Fibroblast of mammary gland (primary cell): ENCODE measurements around the gene PEX16.

ENCODE experiments used
- DNase-seq: peaks from one replicate; pipeline ENCODE4 v3.0.0-alpha.2; 2010; ENCODE audit warnings: low read depth
- H3K4me3 ChIP-seq: 2 replicates; pipeline ENCODE4 v1.5.1; 2011; ENCODE audit warnings: low read depth, mild to moderate bottlenecking, low read length, moderate library complexity; ENCODE audit not compliant: control insufficient read depth
- TF ChIP-seq, protein P1 (sequence below): conservative IDR thresholded peaks from 2 replicates; pipeline ENCODE4 v1.5.1; 2011; ENCODE audit warnings: low read depth, low read length, inconsistent platforms; ENCODE audit not compliant: control insufficient read depth, insufficient read depth

Gene PEX16

DNA sequence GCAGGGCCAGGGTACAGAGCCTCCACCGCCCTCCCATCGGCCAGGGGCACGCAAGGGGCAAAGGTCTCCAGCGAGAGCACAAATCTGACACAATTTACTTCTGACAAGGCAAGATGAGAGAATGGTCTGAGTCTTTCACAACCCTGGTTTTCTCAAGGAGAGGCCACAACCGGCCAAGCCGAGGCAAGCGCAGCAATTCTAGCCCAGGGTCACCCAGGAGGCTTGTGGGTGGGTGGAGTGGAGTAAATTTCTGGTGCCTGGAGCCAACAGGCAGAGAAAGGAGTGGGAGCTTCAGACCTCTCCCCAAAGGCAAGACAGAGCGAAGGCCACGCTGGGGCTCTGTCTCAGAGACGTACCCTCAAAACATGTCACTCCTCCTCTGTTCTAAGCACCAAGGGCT, 14.1 kb upstream of the PEX16 start:
- DNase-seq: no peak
- TF ChIP-seq, protein P1, sequence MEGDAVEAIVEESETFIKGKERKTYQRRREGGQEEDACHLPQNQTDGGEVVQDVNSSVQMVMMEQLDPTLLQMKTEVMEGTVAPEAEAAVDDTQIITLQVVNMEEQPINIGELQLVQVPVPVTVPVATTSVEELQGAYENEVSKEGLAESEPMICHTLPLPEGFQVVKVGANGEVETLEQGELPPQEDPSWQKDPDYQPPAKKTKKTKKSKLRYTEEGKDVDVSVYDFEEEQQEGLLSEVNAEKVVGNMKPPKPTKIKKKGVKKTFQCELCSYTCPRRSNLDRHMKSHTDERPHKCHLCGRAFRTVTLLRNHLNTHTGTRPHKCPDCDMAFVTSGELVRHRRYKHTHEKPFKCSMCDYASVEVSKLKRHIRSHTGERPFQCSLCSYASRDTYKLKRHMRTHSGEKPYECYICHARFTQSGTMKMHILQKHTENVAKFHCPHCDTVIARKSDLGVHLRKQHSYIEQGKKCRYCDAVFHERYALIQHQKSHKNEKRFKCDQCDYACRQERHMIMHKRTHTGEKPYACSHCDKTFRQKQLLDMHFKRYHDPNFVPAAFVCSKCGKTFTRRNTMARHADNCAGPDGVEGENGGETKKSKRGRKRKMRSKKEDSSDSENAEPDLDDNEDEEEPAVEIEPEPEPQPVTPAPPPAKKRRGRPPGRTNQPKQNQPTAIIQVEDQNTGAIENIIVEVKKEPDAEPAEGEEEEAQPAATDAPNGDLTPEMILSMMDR: no peak
- no peak overlapping the region for H3K4me3 ChIP-seq

DNA sequence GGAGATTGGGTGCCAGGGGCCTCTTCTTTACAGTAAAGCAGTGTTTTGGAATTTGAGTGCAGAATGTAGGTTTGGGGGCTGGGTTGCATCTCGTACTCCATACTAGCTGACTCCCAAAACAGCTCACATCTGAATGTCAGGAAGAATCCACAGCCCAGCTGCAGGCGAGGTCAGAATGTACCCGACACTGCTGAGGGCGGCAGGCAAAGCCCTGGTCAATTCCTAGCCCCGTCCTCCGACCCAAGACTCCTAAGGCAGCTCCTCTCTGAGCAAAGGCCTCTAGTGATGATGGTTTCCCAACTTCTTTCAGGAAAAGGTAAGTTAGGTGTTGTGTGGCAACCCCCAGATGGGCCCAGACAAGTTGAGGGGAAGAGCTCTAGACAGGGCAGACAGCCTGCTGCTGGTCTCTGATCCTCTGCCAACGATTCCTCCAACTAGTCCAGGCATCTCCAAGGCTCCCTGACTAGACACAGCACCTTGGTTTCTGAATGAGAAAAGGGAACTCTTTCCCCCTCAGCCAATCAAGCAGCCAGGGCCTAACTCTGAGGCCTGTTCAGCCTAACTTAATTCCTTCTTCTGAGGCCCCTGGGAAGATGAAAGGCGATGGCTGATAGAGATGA, 13.4 kb upstream of the PEX16 start:
- no peak overlapping the region for H3K4me3 ChIP-seq
- no peak for DNase-seq
- TF ChIP-seq, protein P1: no peak

DNA sequence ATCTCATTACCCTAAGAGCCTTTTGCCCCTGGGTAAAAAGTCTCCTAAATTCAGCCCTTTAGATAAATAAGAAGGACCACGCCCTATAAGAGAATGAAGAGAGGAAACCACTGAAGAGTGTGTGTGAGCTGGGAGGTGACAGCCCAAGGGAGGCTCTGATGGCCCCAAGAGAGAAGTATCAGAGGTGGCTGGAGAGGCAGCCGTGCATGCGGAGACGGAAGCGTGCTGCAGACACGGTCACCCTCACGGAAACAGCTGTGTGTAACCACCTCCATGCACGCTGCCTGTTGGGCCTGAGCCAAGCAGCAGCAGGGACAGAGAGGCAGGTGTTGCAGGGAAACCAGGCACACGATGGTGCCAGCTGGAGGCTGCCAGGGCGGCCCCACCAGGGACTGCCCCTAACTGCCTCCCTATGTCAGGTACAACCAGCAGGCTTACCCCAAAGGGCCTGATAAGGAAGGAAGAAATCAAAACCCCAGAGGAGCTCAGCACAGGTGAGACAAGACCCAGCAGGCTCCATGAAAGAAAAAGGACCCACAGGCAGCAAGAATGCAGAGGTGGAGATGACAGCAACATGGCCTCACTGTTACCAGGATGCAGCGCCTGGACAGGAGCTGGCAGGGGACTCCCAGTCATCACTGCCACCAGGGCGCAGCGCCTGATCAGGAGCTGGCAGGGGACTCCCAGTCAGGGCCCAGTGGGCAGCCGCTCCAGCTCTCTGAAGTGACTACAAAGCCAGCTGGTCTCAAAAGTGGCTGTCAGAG, 12.5 kb upstream of the PEX16 start:
- TF ChIP-seq, protein P1: no peak
- no peak overlapping the region for H3K4me3 ChIP-seq

DNA sequence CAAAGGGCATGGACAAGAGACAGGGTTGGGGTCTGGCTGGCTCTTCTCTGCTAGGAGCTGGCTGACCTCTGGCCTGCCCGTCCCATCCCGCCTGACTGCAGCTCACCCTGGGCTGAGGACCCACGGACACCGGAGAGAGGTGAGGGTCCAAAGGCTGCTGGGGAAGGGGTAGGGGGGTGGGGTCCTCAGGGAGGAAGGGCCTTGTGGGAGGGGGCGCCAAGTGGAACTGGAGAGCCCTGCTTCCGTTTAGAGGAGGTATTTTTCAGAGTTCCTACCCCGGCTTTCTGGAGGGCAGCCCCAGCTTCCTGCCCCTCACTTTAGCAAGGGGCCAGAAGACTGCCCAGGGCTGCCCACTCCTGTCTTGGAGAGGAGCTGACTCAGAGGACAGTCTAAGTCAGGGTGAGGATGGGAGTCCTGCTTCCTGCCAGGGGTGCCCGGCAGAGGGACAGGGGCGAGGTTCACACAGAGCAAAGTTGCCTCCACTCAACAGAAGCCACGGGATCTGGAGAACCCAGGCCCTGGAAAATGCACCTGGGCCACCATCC, 11.9 kb upstream of the PEX16 start:
- TF ChIP-seq, protein P1: no peak
- no peak overlapping the region for H3K4me3 ChIP-seq

More for the DNA sequence above, 12.5 kb upstream of the PEX16 start:
- no peak for DNase-seq

DNA sequence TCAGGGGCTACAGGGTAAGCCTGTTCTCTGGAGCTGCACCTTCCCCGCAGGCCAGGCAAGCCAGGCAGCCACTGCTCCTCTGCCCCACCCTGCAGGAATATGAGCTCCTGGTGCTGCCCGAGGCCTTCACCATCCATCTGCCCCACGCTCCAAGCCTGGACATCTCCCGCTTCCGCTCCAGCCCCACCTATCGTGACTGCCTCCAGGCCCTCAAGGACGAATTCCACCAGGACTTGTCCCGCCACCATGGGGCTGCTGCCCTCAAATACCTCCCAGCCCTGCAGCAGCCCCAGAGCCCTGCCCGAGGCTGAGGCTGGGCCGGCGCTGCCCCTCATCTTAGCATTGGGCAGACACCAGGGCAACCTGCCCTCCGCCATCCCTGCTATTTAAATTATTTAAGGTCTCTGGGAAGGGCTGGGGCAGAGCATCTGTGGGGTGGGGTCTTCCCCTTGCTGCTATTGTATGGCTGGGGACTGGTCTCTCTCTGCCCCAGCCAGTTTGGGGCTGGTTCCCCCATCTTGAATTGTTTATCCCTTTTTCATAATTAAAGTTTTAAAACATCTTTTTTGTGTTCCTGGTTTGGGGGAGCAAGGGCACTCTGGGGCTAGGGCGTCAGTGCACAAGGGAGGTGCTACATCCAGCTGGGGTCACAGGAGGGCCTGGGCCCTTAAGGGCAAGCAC, 11.0 kb upstream of the PEX16 start:
- H3K4me3 ChIP-seq: no peak overlapping the region
- TF ChIP-seq, protein P1: no peak
- no peak for DNase-seq

More for the DNA sequence above, 11.9 kb upstream of the PEX16 start:
- DNase-seq: no peak

DNA sequence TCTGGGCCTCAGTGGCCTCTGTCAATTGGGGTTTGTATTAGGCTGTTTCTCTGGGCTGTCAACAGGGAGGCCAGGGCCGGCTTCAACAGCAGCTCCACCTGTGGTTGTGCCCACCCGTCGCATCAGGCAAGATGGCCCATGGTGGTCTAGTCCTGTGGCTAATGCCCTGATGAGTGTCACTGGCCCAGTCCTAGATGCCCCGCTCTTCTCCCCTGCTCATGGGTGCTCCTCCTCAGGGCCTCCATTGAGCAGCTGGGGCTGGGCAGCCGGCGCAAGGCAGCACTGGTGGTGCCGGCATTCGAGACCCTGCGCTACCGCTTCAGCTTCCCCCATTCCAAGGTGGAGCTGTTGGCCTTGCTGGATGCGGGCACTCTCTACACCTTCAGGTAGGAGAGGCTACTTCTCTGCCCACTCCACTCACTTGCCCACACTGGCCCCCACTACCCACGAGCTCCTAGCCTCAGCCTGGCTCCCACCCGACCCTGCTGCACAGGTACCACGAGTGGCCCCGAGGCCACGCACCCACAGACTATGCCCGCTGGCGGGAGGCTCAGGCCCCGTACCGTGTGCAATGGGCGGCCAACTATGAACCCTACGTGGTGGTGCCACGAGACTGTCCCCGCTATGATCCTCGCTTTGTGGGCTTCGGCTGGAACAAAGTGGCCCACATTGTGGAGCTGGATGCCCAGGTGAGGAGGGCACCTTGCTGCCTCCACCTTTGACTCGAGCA, 10.2 kb upstream of the PEX16 start:
- DNase-seq: no peak
- no peak overlapping the region for H3K4me3 ChIP-seq
- TF ChIP-seq, protein P1: no peak
